GM21367 (cell line): Measurements from ENCODE around the gene AKT1S1.
"Not testable (repeated sequence)": the region's sequence is repeated elsewhere in the genome, so short reads cannot be mapped to it uniquely, and the experiment has no call there.

Experiments used
- ATAC-seq: cut with Tn5 transposase; IDR thresholded peaks from one replicate; pipeline ENCODE4 v1.9.1; 2021; ENCODE audit not compliant: unreplicated experiment

AKT1S1 gene

GRCh38 chr19:49839713-49840112, 37.4 kb downstream of the AKT1S1 start:
- no peak for ATAC-seq

DNA sequence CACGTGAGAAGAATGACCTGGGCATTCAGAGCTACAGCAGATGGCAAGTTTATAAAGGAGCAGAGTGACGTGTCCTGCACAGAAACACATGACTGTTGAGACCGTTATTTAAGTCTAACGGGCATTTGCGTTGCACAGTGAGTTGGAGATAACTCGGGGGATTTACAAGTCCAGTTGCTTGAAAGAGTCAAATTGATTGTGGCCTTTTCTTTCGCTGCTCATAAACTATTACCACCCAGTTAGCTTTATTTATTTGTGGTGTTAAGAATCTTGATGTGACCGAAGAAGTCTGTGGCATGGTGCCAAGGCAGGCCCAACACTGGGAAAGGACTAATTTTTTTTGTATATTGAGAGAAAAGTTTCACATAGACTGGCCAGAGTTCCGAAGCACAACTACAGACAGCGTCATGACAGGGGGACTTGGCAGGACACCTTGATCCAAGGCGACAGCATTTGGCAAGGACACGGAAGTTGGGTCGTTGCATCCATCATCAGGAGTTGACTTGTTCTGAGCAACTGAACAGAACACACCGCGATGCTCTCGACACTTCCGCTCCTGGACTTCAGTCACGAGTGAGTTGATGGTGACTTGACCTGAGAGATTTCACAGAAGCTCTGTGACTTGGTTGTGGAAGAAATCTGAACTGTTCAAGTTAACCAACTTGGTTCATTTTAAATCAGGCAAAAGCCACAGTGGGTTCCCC, 38.1 kb downstream of the AKT1S1 start:
- no peak for ATAC-seq

GRCh38 chr19:49837425-49837824, 39.7 kb downstream of the AKT1S1 start:
- no peak for ATAC-seq

GRCh38 chr19:49837009-49837310, 40.2 kb downstream of the AKT1S1 start:
- no peak for ATAC-seq

- no peak for ATAC-seq
Observed at GRCh38 chr19:49836176-49837008, 40.8 kb downstream of the AKT1S1 start.

DNA sequence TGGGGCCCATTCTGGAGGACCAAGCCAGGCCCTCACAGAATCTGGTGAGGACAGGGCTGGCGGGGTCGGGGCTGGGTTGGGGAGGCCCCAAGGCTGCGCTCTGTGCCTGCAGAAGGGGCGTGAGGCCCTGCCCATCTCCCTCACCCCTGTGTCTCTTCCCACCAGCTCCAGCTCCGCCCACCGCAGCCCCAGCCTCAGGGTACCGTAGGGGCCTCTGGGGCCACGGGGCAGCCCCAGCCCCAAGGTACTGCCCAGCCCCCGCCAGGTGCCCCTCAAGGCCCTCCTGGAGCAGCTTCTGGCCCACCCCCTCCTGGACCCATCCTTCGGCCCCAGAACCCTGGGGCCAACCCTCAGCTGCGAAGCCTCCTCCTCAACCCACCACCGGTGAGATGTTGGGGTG, 41.6 kb downstream of the AKT1S1 start:
- no peak for ATAC-seq

DNA sequence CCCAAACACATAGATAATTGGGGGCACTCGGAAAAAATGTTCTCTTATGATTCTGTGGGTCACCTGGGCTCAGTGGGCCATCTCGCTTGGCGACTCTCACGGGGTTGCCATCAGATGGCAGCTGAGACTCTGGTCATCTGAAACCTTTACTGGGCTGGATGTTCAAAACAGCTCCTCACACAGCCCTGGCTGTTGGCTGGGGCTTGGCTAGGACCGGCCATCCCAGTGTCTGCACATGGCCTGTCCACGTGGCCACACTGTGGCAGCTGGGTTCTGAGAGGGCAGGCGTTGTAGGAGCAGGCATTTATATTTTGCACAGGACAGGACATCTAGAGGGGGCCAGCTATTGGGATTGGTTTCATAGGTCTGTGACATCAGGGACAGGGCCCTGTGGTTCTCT, 43.6 kb downstream of the AKT1S1 start:
- no peak for ATAC-seq

- ATAC-seq: no peak
Observed at GRCh38 chr19:49832556-49832955, 44.6 kb downstream of the AKT1S1 start.

DNA sequence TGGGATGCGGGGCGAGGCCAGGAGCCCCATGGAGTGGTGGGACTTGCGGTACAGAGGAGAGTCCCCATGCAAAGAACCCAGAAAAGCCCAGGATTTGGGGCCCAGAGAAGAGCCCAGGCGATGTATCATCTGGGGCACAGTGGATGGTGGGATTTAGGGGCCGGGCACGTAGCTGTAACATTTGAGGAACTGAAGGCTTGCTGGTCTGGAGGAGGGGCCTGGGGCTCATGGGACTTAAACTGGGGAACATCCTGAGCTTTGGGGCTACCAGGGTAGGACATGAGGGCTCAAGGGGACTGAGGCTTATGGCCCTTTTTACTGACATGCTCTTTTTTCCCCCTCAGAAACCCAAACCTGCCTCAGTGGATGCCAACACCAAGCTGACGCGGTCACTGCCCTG, 45.6 kb downstream of the AKT1S1 start:
- ATAC-seq: no peak

- ATAC-seq: no peak
Observed at GRCh38 chr19:49830766-49831165, 46.4 kb downstream of the AKT1S1 start.

- ATAC-seq: no peak
Observed at GRCh38 chr19:49829721-49830120, 47.4 kb downstream of the AKT1S1 start.

- ATAC-seq: no peak
Observed at GRCh38 chr19:49829200-49829599, 48.0 kb downstream of the AKT1S1 start.

GRCh38 chr19:49827034-49827433, 50.1 kb downstream of the AKT1S1 start:
- ATAC-seq: no peak

DNA sequence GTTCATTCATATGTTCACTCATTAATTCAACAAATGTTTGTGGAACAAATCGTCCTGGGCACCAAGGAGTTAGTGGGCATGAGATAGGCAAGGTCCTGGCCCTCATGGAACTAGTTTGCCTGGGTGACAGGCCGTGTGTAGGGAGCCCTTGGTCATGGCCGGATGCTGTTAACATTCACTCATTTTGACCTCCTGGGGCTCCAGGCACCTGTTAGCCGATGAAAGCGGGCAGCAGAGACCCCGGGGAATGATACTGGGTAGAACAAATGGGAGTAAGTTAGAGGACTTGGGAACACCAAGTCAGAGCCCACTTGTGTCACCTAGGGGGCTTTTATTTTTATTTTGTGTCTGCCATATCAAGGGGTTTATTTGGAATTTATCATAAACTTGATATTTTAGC, 52.5 kb downstream of the AKT1S1 start:
- no peak for ATAC-seq

DNA sequence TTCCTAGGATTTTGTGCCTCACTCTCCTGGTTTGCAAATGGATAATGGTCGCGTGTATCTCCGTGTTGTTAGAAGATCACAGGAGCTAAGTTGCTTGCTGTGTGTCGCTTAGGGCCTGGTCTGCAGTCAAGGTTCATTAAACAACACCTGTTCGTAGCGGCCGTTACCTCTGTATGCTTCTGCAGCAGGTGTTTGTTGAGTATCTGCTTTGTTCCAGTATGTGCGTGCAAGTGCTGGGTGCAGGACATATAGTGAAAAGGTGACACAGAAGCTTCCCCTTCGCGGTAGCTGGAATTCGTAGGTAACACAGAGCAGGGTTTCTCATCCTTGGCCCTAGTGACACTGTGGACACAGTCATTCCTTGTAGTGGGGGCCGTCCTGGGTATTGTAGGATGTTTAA, 53.7 kb downstream of the AKT1S1 start:
- no peak for ATAC-seq

GRCh38 chr19:49820125-49820524, 57.0 kb downstream of the AKT1S1 start:
- no peak for ATAC-seq

DNA sequence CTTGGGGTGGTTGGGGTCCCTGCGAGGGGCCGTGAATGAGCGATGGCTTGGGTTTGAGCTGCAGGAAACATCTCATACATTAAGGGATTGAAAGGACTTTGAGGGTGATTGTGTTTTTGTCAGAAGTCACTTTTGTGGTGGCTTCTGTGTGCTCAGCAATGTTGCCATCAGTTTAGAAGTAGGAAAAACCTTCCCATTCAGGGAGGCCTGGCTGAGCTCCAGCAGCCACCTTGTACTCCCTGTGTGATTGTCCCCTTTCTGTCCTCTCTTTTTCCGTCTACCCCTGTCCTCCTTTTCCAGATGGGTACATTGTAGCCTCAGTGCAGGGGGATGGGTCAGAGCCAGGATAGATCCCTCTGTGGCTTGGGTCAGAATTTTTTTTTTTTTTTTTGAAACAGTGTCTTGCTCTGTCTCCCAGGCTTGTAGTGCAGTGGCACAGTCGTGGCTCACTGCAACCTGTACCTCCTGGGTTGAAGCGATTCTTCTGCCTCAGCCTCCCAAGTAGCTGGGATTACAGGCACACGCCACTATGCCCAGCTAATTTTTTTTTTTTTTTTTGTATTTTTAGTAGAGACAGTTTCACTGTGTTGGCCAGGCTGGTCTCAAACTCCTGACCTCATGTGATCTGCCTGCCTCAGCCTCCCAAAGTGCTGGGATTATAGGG, 57.6 kb downstream of the AKT1S1 start:
- ATAC-seq: not testable (repeated sequence)
